Activated B cell treated with CpG ODN at 0.5 μM for 24 hours (primary cell): ENCODE data around the gene SPG7. TPM values are rescaled to one million over a fixed set of nuclear protein-coding genes. Genes with fewer than 3 reads are reported as not detected.
A peak's percentile ranks its signal among the peaks of the same experiment; 100 is the strongest.

ENCODE experiments used
- ATAC-seq: fragments of 200-7000 bp; cut with Tn5 transposase; one replicate; pipeline ENCODE4 v1.10.0; 2021; ENCODE audit warnings: low read depth, mild to moderate bottlenecking, moderate library complexity
- CTCF ChIA-PET: fragments of 350-600 bp; sonication (Branson Sonifier 250); formaldehyde crosslinking; loops from one replicate; lab custom pipeline; 2021; ENCODE audit warnings: antibody characterized with exemption; lab: Charles Lee
- POLR2A ChIA-PET: fragments of 350-600 bp; sonication (Branson Sonifier 250); formaldehyde crosslinking; loops from one replicate; lab custom pipeline; 2021; ENCODE audit warnings: antibody characterized with exemption; lab: Charles Lee
- DNase-seq: peaks from one replicate; pipeline ENCODE4 v3.0.0; 2022
- H3K27ac Mint-ChIP-seq: one replicate; pipeline ENCODE4 v1.8.0; 2020; ENCODE audit warnings: mixed read lengths
- H3K27me3 Mint-ChIP-seq: one replicate; pipeline ENCODE4 v1.8.0; 2021; ENCODE audit warnings: mixed read lengths
- H3K36me3 Mint-ChIP-seq: one replicate; pipeline ENCODE4 v1.8.0; 2021; ENCODE audit warnings: low read depth, mixed read lengths
- H3K4me1 Mint-ChIP-seq: one replicate; pipeline ENCODE4 v1.8.0; 2021; ENCODE audit warnings: mixed read lengths
- H3K4me3 Mint-ChIP-seq: one replicate; pipeline ENCODE4 v1.8.0; 2020; ENCODE audit warnings: mild to moderate bottlenecking, mixed read lengths
- H3K9me3 Mint-ChIP-seq: one replicate; pipeline ENCODE4 v1.8.0; 2020; ENCODE audit warnings: mixed read lengths
- CTCF ChIP-seq: fragments of 200-600 bp; IDR thresholded peaks from one replicate; pipeline ENCODE4 v1.8.0; 2022; ENCODE audit warnings: antibody characterized with exemption, mild to moderate bottlenecking
- intact Hi-C: fragments of 100-400 bp; cut with micrococcal nuclease; formaldehyde crosslinking; loops from one replicate; pipeline ENCODE4 v1.15.1; 2024
- total RNA-seq: library from RNA; stranded (reverse); gene quantifications from 2 replicates; pipeline ENCODE4 v1.2.3, GENCODE V29; 2022

SPG7 gene
- total RNA-seq, 1 donor from 2014 or later = 102 TPM

- Mint-ChIP-seq H3K36me3 (peaks cover 85% of the 10 kb centered on the region), H3K27ac (no peak overlapping the region), H3K4me3 (no peak overlapping the region), H3K4me1 (peaks cover 14% of the 10 kb centered on the region), H3K9me3 (no peaks in the 10 kb centered on the region), H3K27me3 (no peaks in the 10 kb centered on the region)
- DNase-seq (no peak), ATAC-seq (peak; percentile 31)
- ChIA-PET POLR2A (no interaction called here), CTCF (no interaction called here)
- TF ChIP-seq CTCF = no peak
- intact Hi-C loops = no loop called here
Observed at GRCh38 chr16:89525146-89525913, 17.1 kb downstream of the SPG7 start.

GRCh38 chr16:89529097-89529496 lies 20.9 kb downstream of the SPG7 start:
- Mint-ChIP-seq H3K27me3 (no peaks in the 10 kb centered on the region), H3K36me3 (peaks cover 84% of the 10 kb centered on the region), H3K4me3 (no peak overlapping the region), H3K9me3 (no peaks in the 10 kb centered on the region), H3K4me1 (peaks cover 21% of the 10 kb centered on the region), H3K27ac (no peak overlapping the region)
- DNase-seq (no peak), ATAC-seq (no peak)
- intact Hi-C loops = no loop called here
- CTCF ChIA-PET = no interaction called here
- TF ChIP-seq CTCF = no peak
- POLR2A ChIA-PET = no interaction called here

- Mint-ChIP-seq H3K36me3 (peaks cover 74% of the 10 kb centered on the region), H3K9me3 (no peaks in the 10 kb centered on the region), H3K27me3 (no peaks in the 10 kb centered on the region), H3K4me1 (peaks cover 25% of the 10 kb centered on the region), H3K27ac (no peak overlapping the region), H3K4me3 (no peak overlapping the region)
- ChIA-PET CTCF (no interaction called here), POLR2A (interaction anchor here (0.6 kb wide), 1 partner anchor 13 kb away, joined by 9 read pairs; no protein-coding TSS in a partner anchor)
- intact Hi-C loops = no loop called here
- DNase-seq = no peak
- no peak for ATAC-seq
- no peak for TF ChIP-seq CTCF
Observed at GRCh38 chr16:89530401-89531381, 22.5 kb downstream of the SPG7 start.

GRCh38 chr16:89531821-89532526 lies 23.8 kb downstream of the SPG7 start:
- Mint-ChIP-seq H3K36me3 (peaks cover 67% of the 10 kb centered on the region), H3K4me3 (no peak overlapping the region), H3K4me1 (peaks cover 22% of the 10 kb centered on the region), H3K27ac (no peak overlapping the region), H3K27me3 (no peaks in the 10 kb centered on the region), H3K9me3 (no peaks in the 10 kb centered on the region)
- intact Hi-C loops = no loop called here
- no peak for TF ChIP-seq CTCF
- ChIA-PET POLR2A (interaction anchor here (0.7 to 1.8 kb wide), 2 partner anchors 17 to 215 kb away, joined by 3 read pairs; no protein-coding TSS in a partner anchor), CTCF (no interaction called here)
- ATAC-seq (no peak), DNase-seq (no peak)
